ENCODE results near the gene KCNK17. TPM values are rescaled to one million over a fixed set of nuclear protein-coding genes. Genes with fewer than 3 reads are reported as not detected.

KCNK17 gene
- total RNA-seq, 1 donor from 2014 or later, result not detected

- Mint-ChIP-seq H3K4me1 (ENCODE audit: low read depth, unreplicated experiment) (no peaks in the 10 kb centered on the region), H3K4me3 (ENCODE audit: unreplicated experiment) (no peak overlapping the region), H3K27me3 (ENCODE audit: low read depth, unreplicated experiment) (peaks cover 55% of the 10 kb centered on the region), H3K27ac (ENCODE audit: unreplicated experiment) (no peak overlapping the region), H3K9me3 (ENCODE audit: unreplicated experiment) (peaks cover 2% of the 10 kb centered on the region), H3K36me3 (ENCODE audit: low read depth, unreplicated experiment) (peaks cover 2% of the 10 kb centered on the region)
- no peaks in the 10 kb centered on the region for H3K79me2 ChIP-seq (ENCODE audit: insufficient read depth, low read length)
- TF ChIP-seq EZH2 (IDR thresholded peaks at IDR 0.05; ENCODE audit: insufficient read depth, low read length) (no peak), CTCF (IDR thresholded peaks at IDR 0.05; ENCODE audit: insufficient read depth, low read depth, low read length) (no peak)
- no peak overlapping the region for H3K27ac ChIP-seq (ENCODE audit: low read depth, low read length)
- H3K4me1 ChIP-seq (ENCODE audit: insufficient read depth, low read length), result no peaks in the 10 kb centered on the region
- no peak overlapping the region for H3K4me2 ChIP-seq (ENCODE audit: low read length)
- peaks cover 3% of the 10 kb centered on the region for H3K27me3 ChIP-seq (ENCODE audit: insufficient read depth, low read length)
- H3K9ac ChIP-seq (ENCODE audit: low read length), result no peak overlapping the region
- H3K36me3 ChIP-seq (ENCODE audit: insufficient read depth, low read length), result no peaks in the 10 kb centered on the region
- no peaks in the 10 kb centered on the region for H3K9me3 ChIP-seq (ENCODE audit: insufficient read depth, low read depth, low read length)
- H3K4me3 ChIP-seq (ENCODE audit: insufficient read depth, low read depth, low read length), result no peak overlapping the region
- DNase-seq (ENCODE audit: low read depth), result no peak
- no peak overlapping the region for H2AFZ ChIP-seq (ENCODE audit: low read depth, low read length)
- no peak for FAIRE-seq
- no peaks in the 10 kb centered on the region for H4K20me1 ChIP-seq (ENCODE audit: insufficient read depth, low read length)
Measured at GRCh38 chr6:39282774-39283173, 31.4 kb downstream of the KCNK17 start.

GRCh38 chr6:39281312-39281980, 32.8 kb downstream of the KCNK17 start:
- no peaks in the 10 kb centered on the region for H3K4me1 ChIP-seq (ENCODE audit: insufficient read depth, low read length)
- Mint-ChIP-seq H3K27me3 (ENCODE audit: low read depth, unreplicated experiment) (peaks cover 65% of the 10 kb centered on the region), H3K4me3 (ENCODE audit: unreplicated experiment) (no peak overlapping the region), H3K27ac (ENCODE audit: unreplicated experiment) (no peak overlapping the region), H3K36me3 (ENCODE audit: low read depth, unreplicated experiment) (peaks cover 2% of the 10 kb centered on the region), H3K9me3 (ENCODE audit: unreplicated experiment) (peaks cover 2% of the 10 kb centered on the region), H3K4me1 (ENCODE audit: low read depth, unreplicated experiment) (no peaks in the 10 kb centered on the region)
- H3K27ac ChIP-seq (ENCODE audit: low read depth, low read length), result no peak overlapping the region
- H3K4me2 ChIP-seq (ENCODE audit: low read length), result no peak overlapping the region
- DNase-seq (ENCODE audit: low read depth) (no peak), FAIRE-seq (no peak)
- no peak for TF ChIP-seq EZH2 (IDR thresholded peaks at IDR 0.05; ENCODE audit: insufficient read depth, low read length)
- TF ChIP-seq CTCF (IDR thresholded peaks at IDR 0.05; ENCODE audit: insufficient read depth, low read depth, low read length), result no peak
- no peak overlapping the region for H3K4me3 ChIP-seq (ENCODE audit: insufficient read depth, low read depth, low read length)
- H3K9me3 ChIP-seq (ENCODE audit: insufficient read depth, low read depth, low read length), result no peaks in the 10 kb centered on the region
- no peak overlapping the region for H3K9ac ChIP-seq (ENCODE audit: low read length)
- H3K79me2 ChIP-seq (ENCODE audit: insufficient read depth, low read length), result no peaks in the 10 kb centered on the region
- H2AFZ ChIP-seq (ENCODE audit: low read depth, low read length), result no peak overlapping the region
- peaks cover 3% of the 10 kb centered on the region for H3K27me3 ChIP-seq (ENCODE audit: insufficient read depth, low read length)
- no peaks in the 10 kb centered on the region for H4K20me1 ChIP-seq (ENCODE audit: insufficient read depth, low read length)
- H3K36me3 ChIP-seq (ENCODE audit: insufficient read depth, low read length), result no peaks in the 10 kb centered on the region

- no peaks in the 10 kb centered on the region for H3K4me1 ChIP-seq (ENCODE audit: insufficient read depth, low read length)
- Mint-ChIP-seq H3K27me3 (ENCODE audit: low read depth, unreplicated experiment) (peaks cover 65% of the 10 kb centered on the region), H3K4me3 (ENCODE audit: unreplicated experiment) (no peak overlapping the region), H3K36me3 (ENCODE audit: low read depth, unreplicated experiment) (peaks cover 2% of the 10 kb centered on the region), H3K27ac (ENCODE audit: unreplicated experiment) (no peak overlapping the region), H3K9me3 (ENCODE audit: unreplicated experiment) (peaks cover 2% of the 10 kb centered on the region), H3K4me1 (ENCODE audit: low read depth, unreplicated experiment) (no peaks in the 10 kb centered on the region)
- H3K79me2 ChIP-seq (ENCODE audit: insufficient read depth, low read length), result no peaks in the 10 kb centered on the region
- DNase-seq (ENCODE audit: low read depth) (no peak), FAIRE-seq (no peak)
- no peaks in the 10 kb centered on the region for H3K36me3 ChIP-seq (ENCODE audit: insufficient read depth, low read length)
- no peak overlapping the region for H3K9ac ChIP-seq (ENCODE audit: low read length)
- H3K9me3 ChIP-seq (ENCODE audit: insufficient read depth, low read depth, low read length), result no peaks in the 10 kb centered on the region
- H3K27me3 ChIP-seq (ENCODE audit: insufficient read depth, low read length), result peaks cover 3% of the 10 kb centered on the region
- H3K4me3 ChIP-seq (ENCODE audit: insufficient read depth, low read depth, low read length), result no peak overlapping the region
- H4K20me1 ChIP-seq (ENCODE audit: insufficient read depth, low read length), result no peaks in the 10 kb centered on the region
- no peak overlapping the region for H3K4me2 ChIP-seq (ENCODE audit: low read length)
- H3K27ac ChIP-seq (ENCODE audit: low read depth, low read length), result no peak overlapping the region
- TF ChIP-seq CTCF (IDR thresholded peaks at IDR 0.05; ENCODE audit: insufficient read depth, low read depth, low read length), result no peak
- no peak for TF ChIP-seq EZH2 (IDR thresholded peaks at IDR 0.05; ENCODE audit: insufficient read depth, low read length)
- no peak overlapping the region for H2AFZ ChIP-seq (ENCODE audit: low read depth, low read length)
Measured at GRCh38 chr6:39280247-39280731, 33.9 kb downstream of the KCNK17 start.

Measured in astrocyte (in vitro differentiated cells and primary cell).